H4 (cell line): ENCODE results near the gene TCP1. TPM values are rescaled to one million over a fixed set of nuclear protein-coding genes. Genes with fewer than 3 reads are reported as not detected.
"Not testable (repeated sequence)": the region's sequence is repeated elsewhere in the genome, so short reads cannot be mapped to it uniquely, and the experiment has no call there.

ENCODE experiments used
- DNase-seq: peaks from one replicate; pipeline ENCODE4 v3.0.0-alpha.2; 2015; ENCODE audit warnings: low spot score
- total RNA-seq: library from RNA; depleted of rRNA; stranded (reverse); fragments of >200 nt; shearing (Covaris generic); gene quantifications from 2 replicates; pipeline ENCODE4 v1.2.3, GENCODE V29; 2014

TCP1 gene
- total RNA-seq, 1 experiment from 2014 or later = 210 TPM

DNA sequence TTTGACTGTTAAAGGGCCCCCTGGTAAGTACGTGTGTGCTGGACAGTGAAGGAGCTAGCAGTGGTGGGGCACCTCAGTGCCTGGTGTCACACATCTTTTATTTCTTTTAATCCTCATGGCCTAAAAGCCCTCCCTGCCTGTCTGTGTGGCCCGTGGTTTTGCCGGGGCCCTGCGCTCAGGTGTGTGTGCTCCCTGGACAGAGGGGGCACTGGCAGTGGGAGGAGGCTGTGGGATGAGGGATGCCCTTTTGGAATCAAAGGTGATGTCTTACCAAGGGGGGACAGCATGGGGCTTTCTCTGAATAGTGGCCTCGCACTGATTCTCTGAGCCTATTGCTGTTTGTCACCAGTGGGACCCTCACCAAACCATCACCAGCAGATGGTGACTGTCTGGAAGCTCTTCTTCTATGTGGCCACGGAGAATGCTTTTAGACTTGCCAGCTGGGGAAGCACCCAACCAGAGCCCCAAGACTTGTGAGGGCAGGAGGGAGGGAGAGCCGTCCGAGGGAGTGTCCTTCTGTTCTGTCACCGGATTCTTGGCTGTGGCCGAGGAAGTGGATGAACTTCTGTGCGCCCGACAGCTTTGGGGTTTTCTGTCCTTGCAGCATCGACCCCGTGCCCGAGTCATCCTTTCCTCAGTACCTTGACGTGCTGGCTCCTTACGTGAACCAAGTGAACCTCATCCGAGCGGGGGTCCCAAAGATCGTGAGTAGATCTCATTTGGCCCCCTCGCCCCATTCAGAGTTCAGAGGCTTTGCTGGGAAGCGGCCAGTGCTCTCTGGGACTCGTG lies 28.7 kb upstream of the TCP1 start:
- DNase-seq = no peak

DNA sequence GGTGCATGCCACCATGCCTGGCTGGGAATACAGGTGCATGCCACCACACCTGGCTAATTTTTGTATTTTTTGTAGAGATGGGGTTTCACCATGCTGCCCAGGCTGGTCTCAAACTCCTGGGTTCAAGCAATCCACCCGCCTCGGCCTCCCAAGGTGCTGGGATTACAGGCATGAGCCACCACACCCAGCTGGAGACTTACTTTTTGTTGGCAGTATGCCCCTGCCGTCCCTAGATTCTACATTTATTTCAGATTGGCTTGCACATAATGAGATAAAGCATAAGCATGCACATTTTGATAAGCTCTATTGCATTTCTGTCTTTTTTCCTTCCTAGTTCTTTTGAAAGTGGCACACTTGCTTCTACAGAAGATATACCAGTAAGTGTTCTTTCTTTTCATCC lies 27.4 kb upstream of the TCP1 start:
- DNase-seq = not testable (repeated sequence)

DNA sequence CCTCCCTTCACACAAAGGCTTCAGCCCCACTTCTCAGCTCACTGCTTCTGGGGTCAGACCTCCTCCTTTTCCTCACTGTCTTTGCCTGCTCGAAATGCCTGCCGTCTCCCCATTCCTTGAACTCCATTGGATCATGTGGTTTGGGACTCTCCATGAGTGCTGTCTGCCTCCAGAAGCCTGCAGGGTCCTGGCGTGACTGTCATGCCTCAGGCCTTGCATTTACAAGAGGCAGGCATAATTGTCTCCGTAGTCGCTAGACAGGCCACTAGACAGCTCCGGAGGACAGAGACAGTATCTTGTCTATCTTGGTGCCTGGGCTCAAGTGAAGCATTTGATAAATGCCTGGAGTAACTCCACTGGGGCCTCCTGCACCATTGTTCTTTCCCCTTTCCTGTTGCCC lies 26.0 kb upstream of the TCP1 start:
- DNase-seq = no peak

DNA sequence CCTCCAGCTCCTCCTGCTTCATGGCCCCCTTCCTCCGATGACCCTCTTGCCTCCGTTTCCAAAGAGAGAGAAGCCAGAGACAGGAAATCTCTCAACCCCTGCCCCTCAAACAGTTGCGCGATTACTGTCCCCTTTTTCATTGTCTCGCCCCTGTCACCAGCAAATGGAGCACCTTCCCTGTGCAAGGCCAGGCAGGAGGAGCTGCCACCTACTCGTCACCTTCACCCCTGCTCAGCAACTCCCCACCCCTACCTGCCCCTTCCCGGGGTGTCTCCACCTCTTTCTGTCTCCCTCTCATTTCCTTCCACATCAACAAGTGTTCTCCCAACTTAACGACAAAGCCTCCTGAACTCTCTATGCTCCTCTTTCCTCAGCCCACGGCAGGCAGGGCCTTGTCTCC lies 24.4 kb upstream of the TCP1 start:
- no peak for DNase-seq

DNA sequence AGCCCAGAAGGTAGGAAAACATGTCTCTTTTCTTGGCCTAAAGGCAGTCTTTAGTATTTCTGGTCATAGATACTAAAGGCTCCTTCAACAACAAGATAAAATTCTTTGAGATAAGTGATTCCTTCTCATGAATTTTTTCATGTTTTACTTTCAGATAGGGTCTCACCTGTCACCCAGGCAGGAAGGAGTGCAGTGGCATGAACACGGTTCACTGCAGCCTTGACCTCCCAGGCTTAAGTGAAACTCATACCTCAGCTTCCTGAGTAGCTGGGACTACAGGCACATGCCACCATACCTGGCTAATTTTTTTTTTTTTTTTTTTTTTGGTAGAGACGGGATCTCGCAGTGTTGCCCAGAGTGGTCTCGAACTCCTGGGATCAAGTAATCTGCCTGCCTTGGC lies 19.7 kb upstream of the TCP1 start:
- no peak for DNase-seq

DNA sequence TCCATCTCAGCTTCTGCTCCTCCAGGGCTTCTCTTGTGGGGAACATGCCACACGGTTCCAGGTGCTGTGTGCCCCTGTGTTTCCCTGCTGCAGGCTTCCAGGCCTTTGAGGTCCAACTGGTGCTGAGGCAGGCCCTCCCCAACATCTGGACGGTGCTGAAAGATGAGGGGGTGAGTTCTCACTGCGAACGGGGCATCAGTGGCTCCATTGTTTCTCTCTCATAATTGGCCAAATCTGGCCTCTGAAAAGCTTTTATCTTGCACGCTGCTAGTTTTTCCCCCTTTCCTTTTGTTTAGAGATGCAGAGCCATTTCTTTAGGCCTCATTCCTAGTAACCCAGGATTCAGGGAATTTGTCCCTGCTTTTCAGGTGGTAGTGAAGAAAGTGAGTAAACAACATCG lies 19.2 kb upstream of the TCP1 start:
- no peak for DNase-seq

DNA sequence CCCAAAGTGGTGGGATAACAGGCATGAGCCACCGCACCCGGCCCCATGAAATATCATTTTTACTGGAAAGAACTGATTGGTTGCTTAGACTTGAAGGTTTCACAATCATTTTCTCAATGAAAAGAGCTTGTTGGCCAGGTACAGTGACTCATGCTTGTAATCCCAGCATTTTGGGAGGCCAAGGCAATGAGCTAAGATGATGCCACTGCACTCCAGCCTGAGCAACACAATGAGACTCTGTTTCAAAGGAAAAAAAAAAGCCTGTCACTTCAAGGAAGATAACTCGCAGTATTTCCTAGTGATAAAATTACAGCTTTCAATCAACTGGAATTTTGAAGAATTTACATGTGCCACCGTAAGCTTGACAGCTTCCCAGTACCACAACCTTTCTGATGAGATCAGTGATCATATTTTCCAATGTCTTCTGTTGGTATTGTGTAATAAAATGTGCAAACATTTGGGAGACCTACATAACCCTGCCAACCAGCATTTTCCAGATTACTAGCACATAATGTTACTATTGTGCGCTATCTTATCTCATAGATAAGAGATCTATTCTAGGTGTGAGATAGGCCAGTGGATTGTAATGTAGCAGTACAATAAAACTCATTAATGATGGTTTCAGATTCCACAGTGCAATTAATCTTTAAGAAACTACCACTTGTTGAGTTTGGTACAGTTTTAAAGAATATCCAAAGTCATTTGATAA lies 17.9 kb upstream of the TCP1 start:
- no peak for DNase-seq

DNA sequence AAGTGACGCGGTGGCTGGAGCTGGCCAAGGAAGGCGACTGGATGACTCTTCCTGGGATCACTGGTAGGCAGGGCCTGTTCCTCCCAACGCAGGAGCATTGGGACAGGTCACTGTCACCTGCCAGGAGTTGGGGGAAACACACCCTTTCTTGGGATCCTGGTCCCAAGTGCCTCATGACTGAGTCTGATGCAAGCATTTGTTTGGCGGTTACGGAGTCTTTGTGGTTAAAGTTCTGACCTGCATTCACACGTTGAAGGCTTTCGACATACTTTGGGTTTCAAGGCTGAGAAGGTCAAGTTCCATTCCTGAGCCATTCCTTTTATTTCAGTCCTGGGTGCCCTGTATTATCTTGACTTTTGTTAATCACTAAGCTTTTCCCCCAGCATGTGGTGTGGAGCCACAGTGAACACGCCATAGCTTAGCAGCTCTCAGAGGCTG lies 16.6 kb upstream of the TCP1 start:
- no peak for DNase-seq

DNA sequence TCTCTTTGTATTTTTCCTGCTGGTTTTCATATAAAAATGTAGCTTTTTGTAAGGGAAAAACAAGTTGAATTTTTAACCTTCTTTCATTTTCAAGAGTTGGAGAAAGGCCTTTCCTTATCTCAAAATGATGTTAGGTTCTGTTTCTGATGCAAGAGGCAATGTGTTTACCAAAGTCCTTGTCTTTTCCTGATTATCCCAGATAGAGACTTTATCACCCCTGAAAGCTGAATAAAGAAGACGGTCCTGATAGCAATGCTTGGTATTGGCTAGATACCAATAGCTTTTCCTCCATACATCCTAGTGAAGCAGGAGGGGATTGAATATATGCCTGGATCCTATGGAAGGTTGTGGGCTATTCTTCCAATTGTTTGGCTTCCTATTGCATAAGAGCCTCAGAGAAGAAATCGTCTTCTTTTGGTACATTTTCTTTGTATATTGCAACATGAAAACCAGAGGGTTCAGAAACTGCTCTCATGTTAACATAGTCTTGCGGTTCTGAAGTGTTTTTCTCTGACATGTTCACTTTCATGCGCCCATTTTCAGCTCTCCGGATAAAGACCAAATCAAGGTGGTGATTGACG lies 16.1 kb upstream of the TCP1 start:
- no peak for DNase-seq

DNA sequence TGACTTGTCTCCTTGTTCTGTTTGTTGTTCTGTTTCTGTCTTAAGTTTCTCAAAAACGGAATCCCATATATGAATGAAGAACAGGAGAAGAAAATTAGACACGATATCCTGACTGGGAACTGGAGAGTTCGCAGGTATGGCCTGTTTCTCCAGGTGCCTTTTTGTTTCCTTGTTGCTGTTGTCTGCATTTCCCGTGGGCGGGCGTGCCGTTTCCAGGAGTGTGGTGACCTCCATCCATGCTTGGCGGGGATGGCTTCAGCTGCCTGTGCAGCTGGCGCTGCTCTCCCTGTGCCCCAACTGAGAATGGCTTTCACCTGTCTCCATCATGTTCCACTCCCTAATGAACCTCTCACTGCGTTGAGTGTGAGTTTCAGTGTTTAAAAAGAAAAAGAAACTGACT lies 15.1 kb upstream of the TCP1 start:
- DNase-seq = no peak

DNA sequence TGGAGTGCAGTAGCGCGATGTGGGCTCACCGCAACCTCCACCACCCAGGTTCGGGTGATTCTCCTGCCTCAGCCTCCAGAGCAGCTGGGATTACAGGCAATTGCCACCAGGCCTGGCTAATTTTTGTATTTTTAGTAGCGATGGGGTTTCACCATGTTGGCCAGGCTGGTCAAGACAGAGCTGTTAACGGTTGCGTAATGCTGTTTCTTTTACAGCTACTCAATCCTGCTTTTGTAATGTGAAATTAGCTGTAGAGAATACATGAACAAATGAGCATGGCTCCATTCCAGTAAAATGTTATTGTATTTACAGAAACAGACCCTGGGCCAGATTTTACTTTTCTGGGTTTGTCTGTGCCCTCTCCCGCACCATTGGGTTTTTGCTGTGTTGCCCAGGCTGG lies 12.5 kb upstream of the TCP1 start:
- no peak for DNase-seq

DNA sequence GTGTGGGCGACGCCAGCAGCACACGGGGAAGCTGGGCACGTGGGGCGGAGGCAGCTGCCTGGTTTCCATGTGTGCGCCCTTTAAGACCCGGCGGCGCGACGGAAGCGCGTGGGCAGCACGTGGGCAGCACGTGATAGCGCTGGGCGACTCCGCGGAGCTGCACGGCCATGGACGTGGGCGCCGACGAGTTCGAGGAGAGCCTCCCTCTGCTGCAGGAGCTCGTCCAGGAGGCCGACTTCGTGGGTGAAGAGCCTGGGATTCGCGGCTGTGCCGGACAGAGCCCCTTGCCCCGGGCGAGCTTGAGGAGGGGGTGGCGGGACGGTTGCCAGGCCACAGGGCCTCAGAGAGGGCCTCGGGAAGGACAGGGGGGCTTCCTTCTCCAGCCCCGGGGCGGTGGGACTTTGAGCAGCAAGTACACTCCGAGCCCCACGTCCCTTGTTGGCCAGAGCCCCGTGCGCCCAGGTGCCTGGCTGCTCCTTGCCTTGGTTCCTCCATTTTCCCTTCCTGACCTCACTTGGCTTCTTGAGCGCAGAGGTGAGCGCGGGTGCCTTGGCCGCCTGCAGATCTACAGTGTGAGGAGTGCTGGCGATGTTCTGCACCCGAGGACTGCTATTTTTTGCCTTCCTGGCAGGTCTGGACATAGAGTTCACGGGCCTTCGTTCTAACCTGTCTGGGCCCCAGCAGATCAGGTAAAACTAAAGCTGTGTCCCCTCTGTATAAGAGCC lies 10.9 kb upstream of the TCP1 start, which contains the start of gene PNLDC1:
Gene PNLDC1, plus strand, starts transcription at position 136 of the 725 bp plus-strand sequence. Its CDS starts 32 bp downstream, at position 168.
- no peak for DNase-seq

DNA sequence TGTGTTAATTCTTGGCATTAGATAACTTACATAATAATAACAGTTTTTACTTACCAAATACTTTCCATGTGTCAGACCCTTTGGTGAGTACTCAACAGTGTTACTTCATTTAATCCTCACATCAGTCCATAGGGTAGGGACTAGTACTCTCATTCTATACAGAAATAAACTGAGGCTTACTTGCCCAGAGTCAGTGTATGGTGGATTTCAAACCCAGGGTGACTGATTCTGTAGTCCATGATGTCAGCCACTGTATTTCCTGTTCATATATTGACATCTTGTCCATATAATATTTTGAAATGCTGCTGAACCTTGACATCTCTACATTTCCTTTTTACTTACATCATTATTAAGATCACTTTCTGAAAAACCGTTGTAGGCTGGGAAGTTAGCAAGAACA lies 8.2 kb upstream of the TCP1 start:
- no peak for DNase-seq

DNA sequence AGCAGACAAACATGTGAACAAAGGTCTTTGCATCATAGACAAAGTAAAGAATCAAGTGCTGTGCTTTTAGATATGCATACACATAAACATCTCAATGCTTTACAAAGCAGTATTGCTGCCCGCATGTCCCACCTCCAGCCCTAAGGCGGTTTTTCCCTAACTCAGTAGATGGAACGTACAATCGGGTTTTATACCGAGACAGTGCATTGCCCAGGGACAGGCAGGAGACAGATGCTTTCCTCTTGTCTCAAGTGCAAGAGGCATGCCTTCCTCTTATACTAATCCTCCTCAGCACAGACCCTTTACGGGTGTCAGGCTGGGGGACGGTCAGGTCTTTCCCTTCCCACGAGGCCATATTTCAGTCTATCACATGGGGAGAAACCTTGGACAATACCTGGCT lies 5.6 kb upstream of the TCP1 start:
- DNase-seq = not testable (repeated sequence)

DNA sequence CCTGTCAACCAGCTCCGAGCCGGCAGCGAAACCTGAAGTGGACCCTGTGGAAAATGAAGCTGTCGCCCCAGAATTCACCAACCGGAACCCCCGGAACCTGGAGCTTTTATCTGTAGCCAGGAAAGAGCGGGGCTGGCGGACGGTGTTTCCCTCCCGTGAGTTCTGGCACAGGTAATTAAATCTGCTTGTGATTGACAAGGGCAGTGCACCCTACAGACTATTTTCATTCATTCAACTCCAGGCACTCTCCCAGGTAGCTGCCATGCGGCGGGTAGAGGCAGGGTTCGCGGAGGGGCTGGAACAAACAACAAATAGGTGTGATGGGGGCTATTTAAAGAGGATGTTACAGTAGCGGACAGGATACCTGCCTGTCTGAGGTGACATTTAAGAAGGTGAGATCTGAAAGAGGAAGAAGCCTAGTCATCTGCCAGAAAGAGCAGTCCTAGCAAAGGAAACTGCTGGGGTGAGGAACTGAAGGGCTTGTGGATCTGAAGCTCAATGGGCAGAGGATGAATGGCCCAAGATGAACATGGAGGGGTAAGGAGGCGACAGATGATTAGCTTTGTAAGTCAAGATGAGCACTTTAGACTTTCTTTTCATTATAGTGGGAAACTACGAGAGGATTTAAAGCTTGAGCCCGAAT lies 1.7 kb upstream of the TCP1 start:
- no peak for DNase-seq

DNA sequence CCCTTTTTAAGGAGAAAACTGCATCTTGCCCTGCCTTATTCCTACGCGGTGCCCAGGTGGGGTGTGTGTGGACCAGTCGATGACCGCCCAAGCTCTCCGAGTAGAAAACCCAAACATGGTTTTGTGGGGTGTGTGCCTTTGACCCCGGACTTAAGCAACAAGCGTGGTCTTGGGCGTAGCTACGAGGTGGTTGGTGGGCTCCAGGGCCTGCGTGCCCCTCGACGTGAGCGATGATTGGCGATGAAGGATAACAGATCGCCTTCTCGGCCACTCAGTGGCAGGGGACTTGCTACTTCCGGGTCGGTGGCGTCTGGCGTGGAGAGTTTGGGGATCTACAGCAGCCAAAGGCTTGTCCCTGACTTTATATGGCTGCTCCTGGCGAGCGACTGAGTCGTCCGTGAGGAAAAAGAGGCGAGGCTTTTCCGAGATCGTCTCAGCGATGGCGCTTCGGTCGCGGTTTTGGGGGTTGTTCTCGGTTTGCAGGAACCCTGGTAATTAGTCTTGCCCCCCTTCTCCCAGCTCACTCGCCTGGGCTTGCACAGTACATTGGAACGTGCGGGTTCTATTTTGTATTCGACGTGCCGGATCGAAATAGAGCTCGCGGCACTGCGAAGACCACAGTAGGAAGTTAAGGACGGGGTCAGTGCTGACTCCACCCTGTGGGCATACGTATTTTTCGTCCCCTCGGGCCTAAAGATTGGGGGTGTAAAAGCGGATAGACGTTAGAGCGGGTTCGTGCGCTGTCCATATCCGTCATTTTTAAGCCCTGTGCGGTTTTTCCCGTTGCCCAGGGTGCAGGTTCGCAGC lies 950 bp upstream of the TCP1 start, which contains the start of gene MRPL18:
Gene MRPL18, plus strand, starts transcription at position 319 of the 807 bp plus-strand sequence. Its CDS starts 121 bp downstream, at position 440.
- peak; percentile 95 for DNase-seq

DNA sequence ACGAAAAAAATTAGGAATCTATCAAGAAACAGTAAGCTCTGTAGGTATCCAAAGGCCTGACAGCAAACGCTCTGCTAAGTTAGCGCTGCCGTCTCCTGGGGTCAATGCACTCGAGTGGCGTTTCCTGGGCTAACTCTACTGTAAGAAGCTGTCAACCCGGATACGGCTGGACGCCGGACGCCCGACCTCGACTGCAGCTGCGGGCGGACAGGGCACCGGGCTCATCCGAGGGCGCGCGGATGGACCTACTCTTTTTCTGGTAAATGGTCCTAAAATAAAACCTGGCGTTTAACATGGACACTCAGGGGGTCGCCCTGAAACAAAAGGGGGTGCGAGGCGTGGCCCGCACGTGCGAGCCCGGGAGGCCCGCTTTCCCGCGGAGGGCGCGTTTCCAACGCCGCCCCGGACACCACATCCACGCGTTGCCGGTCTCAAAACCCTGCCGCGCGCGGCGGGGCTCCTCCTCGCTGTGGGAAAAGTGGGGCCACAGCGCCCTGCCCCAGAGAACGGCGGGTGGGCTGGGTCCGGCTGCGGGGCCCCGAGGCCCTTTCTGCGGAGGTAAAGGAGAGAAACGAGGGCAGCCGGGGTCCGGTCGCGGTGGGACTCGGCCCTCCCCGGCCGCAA lies 537 bp downstream of the TCP1 start:
- no peak for DNase-seq

DNA sequence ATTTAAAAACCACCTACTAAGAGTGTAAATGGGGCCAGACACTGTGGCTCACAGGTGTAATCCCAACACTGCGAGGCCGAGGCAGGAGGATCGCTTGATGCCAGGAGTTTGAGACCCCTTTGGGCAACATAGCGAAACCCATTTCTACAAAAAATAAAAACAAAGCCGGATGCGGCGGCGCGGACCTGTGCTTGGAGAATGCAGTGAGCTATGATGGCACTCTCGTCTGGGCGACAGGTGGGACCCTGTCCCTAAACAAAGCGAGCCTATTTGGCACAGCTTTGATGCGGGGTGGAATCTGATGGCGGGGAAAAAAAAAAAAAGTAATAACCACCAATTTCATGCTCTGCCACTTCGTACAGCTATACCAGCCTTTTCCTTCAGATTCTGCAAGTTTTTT lies 1.1 kb downstream of the TCP1 start:
- DNase-seq = no peak

DNA sequence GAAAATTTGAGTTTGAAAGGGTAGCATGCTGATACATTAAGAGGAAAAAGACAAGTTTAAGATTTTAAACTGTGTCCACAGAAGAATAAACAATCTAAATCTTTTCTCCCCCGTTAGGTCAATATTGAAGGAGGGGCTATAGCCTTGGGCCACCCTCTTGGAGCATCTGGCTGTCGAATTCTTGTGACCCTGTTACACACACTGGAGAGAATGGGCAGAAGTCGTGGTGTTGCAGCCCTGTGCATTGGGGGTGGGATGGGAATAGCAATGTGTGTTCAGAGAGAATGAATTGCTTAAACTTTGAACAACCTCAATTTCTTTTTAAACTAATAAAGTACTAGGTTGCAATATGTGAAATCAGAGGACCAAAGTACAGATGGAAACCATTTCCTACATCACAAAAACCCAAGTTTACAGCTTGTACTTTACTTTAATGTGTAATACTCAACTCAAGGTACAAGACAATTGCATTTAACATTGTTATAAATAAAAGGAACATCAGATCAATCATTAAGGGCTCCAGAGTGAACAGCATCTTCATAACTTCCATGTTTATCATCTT lies 10.8 kb downstream of the TCP1 start:
- no peak for DNase-seq

DNA sequence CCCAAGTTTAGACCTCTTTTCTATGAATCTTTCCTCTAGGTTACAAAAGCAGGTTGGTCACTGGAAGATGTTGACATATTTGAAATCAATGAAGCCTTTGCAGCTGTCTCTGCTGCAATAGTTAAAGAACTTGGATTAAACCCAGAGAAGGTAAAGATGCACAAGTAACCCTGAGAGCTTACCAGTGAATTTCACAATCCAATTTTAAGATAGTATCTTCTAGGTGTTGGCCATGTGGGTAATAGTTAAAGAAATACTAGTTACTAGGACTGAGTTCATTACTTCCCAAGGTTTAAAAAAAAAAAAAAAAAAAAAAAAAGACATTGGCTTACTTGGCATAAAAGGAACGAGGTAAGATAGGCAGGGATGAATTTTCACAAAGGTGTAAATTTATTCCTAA lies 11.3 kb downstream of the TCP1 start:
- no peak for DNase-seq
